AG10803 (cell line): ENCODE measurements around the gene ACKR2.
"Not testable (repeated sequence)": the region's sequence is repeated elsewhere in the genome, so short reads cannot be mapped to it uniquely, and the experiment has no call there.

Source experiments
- DNase-seq: peaks from one replicate; pipeline ENCODE4 v3.0.0; 2010; ENCODE audit warnings: low read depth
- H3K4me3 ChIP-seq: 2 replicates; pipeline ENCODE4 v1.5.1; 2011; ENCODE audit warnings: mild to moderate bottlenecking, low read length, control low read depth
- TF ChIP-seq, protein P1 (sequence below): conservative IDR thresholded peaks from 2 replicates; pipeline ENCODE4 v1.5.1; 2011; ENCODE audit warnings: mild to moderate bottlenecking, low read length, control low read depth, inconsistent platforms

ACKR2 gene

DNA sequence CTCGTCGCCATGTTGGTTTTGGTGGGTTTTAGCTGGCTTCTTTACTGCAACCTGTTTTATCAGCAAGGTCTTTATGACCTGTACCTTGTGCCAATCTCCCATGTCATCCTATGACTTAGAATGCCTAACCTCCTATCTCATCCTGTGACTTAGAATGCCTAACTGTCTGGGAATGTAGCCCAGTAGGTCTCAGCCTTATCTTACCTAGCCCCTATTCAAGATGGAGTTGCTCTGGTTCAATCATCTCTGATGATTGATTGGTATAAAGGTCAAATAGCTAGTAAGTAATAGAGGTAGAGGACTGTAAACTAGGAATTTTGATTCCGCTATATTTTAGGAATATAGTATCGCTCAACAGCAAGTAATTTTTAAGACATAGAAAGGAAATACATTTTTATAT, 1.3 kb upstream of the ACKR2 start:
- TF ChIP-seq, protein P1, sequence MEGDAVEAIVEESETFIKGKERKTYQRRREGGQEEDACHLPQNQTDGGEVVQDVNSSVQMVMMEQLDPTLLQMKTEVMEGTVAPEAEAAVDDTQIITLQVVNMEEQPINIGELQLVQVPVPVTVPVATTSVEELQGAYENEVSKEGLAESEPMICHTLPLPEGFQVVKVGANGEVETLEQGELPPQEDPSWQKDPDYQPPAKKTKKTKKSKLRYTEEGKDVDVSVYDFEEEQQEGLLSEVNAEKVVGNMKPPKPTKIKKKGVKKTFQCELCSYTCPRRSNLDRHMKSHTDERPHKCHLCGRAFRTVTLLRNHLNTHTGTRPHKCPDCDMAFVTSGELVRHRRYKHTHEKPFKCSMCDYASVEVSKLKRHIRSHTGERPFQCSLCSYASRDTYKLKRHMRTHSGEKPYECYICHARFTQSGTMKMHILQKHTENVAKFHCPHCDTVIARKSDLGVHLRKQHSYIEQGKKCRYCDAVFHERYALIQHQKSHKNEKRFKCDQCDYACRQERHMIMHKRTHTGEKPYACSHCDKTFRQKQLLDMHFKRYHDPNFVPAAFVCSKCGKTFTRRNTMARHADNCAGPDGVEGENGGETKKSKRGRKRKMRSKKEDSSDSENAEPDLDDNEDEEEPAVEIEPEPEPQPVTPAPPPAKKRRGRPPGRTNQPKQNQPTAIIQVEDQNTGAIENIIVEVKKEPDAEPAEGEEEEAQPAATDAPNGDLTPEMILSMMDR = no peak
- no peak for DNase-seq
- H3K4me3 ChIP-seq = no peak overlapping the region

DNA sequence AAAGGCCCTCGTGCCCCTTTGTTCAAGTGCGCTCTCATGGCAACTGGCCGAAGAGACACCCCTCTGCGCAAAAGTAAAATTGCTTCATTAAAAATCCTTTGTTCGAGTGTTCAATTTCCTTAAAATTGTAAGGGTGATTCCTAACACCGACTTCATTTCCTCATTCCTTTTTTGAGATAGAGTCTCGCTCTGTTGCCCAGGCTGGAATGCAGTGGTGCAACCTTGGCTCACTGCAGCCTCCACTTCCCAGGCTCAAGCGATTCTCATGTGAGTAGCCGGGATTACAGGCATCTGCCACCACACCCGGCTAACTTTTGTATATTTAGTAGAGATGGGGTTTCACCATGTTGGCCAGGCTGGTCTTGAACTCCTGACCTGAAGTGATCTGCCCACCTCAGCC, 1.5 kb downstream of the ACKR2 start:
- not testable (repeated sequence) for DNase-seq, H3K4me3 ChIP-seq

DNA sequence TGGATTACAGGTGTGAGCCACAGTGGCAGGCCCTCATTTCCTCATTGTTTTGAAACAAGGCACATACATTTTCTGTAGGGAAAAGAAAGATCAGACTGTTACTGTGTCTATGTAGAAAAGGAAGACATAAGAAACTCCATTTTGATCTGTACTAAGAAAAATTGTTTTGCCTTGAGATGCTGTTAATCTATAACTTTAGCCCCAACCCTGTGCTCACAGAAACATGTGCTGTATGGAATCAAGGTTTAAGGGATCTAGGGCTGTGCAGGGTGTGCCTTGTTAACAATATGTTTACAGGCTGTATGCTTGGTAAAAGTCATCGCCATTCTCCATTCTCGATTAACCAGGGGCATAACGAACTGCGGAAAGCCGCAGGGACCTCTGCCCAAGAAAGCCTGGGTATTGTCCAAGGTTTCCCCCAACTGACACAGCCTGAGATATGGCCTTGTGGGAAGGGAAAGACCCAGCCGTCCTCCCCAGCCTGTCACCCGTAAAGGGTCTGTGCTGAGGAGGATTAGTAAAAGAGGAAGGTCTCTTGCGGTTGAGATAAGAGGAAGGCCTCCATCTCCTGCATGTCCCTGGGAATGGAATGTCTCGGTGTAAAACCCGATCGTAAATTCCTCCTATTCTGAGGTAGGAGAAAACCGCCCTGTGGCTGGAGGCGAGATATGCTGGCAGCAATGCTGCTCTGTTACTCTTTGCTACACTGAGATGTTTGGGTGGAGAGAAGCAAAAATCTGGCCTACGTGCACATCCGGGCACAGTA, 2.1 kb downstream of the ACKR2 start:
- not testable (repeated sequence) for H3K4me3 ChIP-seq

DNA sequence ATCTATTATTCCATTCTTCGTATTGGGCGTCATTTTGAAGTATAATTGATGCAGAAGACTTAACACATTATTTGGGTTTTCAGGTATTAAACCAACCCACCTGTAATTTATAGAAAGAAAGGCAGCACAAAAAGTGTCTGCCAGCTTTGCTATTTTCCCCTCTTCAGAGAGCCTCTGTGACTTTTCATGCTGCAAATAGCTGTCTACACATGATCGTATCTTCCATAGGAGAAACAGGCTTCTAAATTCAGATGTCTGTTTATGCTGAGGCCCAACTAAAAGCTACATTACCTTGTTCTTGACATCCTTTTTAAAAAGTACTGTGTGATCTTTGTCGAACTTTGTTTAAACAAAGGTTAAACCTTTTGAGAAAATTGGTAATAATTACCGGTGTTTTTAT, 5.0 kb downstream of the ACKR2 start:
- DNase-seq = no peak
- no peak overlapping the region for H3K4me3 ChIP-seq
- TF ChIP-seq, protein P1 = no peak

More for the DNA sequence above, 2.1 kb downstream of the ACKR2 start:
- not testable (repeated sequence) for DNase-seq

DNA sequence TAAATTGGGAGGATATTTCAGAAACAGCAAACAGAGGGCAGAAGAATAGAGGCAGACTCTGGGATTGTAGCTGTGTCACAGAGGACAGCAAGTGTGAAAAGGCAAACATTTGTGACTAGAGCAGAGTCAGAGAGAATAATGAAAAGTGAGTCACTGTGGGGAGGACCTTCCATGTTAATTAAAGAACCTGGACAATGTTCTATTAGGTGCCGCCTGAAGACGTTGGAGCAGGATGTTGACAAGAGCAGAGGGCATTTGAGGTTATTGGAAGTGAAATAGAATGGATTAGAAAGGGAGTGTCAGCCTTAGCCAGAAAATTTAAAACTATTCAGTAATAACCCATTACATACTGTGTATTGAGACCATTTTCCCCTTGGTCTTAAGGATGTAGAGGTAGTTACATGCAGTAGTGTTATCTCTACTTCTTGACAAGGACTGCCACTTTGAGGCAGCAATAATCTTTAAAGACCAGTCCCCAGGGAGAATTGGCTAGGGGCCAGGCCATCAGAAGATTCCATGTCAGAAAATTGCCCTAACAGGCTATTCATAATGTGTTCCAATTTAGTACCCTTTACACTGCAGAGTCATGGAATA, 5.8 kb downstream of the ACKR2 start:
- no peak for DNase-seq
- TF ChIP-seq, protein P1 = no peak
- no peak overlapping the region for H3K4me3 ChIP-seq

DNA sequence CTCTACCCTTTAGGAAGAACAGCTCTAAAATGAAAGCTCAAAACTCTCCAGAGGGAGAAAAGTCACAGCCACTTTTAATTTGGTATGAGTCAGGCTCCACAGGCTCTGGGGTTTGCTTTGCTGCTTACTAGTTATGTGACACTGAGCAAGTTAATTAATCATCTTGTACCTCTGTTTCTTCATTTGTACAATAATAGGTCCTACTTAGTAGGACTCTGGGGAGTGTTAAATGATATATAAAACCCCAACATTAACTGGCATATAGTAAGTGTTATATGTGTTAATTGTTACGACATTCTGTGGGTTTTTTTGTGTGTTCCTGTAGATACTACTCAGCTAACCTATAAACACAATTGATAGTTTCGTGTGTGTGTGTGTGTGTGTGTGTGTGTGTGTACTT, 6.6 kb downstream of the ACKR2 start:
- DNase-seq = no peak
- H3K4me3 ChIP-seq = no peak overlapping the region
- TF ChIP-seq, protein P1 = no peak

DNA sequence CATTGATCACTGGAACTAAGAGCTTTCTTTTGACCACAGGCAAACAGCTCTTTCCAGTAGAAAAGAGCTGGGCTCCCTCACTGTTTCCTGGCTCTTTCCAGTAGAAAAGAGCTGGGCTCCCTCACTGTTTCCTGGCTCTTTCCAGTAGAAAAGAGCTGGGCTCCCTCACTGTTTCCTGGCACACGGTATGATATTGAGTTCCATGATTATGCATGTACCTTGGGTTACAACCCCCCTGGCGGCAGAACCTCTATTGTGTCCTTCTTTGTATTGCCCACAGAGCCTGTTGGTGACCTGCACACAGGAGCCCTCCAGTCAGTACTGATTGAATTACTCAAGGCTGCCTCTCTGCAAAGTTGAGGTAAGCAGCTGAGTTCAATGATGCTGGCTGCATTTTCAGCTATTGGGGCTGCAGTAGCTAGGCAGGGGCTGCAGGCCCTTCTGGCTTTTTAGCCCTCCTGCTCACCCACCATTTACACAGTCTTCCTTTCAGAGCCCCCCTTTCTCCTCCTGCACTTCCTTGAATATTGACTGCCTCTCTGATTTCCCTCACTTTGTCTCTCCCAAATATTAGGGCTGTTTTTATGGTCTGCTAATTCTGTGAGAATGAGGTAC, 10.2 kb downstream of the ACKR2 start:
- TF ChIP-seq, protein P1 = no peak
- no peak for DNase-seq
- no peak overlapping the region for H3K4me3 ChIP-seq

DNA sequence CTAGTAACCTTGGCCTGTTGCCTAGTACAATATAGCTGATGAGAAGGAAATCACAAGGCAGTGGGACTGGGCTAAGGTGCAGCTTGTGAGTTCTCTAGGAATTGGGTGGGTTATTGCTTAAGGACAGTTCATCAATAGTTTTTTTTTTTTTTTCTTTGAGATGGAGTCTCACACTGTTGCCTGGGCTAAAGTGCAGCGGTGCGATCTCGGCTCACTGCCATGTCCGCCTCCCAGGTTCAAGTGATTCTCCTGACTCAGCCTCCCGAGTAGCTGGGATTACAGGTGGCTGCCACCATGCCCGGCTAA, 11.5 kb downstream of the ACKR2 start:
- no peak for DNase-seq
- no peak overlapping the region for H3K4me3 ChIP-seq
- TF ChIP-seq, protein P1 = no peak
